EL (cell line): ENCODE measurements around the gene RPH3AL.
"Not testable (repeated sequence)": the region's sequence is repeated elsewhere in the genome, so short reads cannot be mapped to it uniquely, and the experiment has no call there.

Experiments used
- DNase-seq: peaks from one replicate; pipeline ENCODE4 v3.0.0-alpha.2; 2016

RPH3AL gene

DNA sequence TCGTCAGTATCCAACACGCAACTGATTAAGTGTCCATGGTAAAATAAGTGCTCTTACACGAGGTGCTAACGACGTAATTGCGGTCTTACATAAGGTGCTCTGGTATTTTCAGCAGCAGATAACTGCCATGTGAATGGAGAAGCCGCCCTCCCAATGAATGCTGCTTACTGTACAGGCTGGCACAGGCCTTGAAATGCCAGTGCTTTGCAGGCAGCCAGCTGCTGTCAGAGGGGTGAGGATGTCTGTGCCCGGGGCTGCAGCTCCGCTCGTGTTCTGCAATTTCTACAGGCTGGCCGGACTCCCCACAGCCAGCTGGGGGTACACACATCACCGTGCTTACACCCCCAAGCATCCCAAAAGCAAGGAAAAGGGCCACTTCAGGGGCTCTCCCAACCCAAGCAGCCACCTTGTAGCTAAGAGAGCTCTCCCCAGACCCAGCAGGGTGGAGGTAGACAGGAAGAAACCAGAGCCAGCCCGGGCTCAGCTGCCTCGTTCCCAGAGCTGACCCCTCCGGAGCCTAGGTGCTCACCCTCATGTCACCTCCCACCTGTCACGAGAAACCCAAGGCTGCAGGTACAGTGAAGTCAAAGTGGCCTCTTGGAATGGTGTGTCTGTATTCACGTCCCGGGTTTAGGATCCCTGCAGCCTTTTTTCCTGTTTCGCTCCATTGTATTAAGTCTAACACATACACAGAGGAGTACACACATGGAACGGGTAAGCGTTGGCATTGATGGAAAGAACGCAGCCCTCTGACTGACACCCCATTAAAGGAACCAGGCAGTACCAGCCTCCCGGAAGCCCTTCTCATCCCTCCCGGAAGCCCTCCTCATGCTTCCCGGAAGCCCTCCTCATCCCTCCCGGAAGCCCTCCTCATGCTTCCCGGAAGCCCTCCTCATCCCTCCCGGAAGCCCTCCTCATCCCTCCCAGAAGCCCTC is 27.2 kb upstream of the RPH3AL start:
- DNase-seq, result no peak

- no peak for DNase-seq
Measured at GRCh38 chr17:378068-378467, 25.5 kb upstream of the RPH3AL start.

DNA sequence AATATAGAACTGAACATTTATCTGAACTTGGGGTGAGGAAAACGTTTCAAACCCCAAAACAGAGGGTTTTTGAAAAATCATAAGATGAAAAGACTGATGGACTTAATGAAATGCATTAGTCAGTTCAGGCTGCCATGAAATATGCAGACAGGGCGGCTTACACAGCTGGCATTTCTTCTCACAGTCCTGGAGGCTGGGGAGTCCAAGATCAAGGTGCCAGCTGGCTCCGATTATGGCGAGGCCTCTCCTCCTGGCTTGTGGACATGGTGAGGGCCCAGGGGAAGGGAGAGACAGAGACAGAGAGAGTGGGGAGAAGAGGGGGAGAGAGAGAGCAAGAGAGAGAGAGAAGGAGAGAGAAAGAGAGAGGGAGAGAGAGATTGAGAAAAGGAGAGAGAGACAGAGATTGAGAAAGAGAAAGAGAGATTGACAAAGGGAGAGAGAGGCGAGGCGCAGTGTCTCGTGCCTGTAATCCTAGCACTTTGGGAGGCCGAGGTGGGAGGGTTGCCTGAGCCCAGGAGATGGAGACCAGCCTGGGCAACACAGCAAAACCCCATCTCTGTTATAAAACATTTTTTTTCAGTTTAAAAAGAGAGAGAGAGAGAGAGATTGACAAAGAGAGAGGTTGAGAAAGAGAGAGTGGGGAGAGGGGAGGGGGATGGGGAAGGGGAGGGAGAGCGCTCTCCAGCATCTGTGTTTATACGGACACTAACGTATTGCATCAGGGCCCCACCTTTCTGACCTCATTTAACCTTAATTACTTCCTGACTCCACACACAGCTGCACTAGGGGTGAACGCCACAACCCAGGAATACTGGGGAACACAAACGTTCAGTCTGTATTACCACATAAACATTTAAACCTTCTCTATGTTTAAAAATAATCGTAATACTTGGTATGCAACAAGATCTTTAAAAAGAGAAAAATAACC is 24.6 kb upstream of the RPH3AL start:
- DNase-seq, result no peak

- no peak for DNase-seq
Measured at GRCh38 chr17:373613-374230, 21.1 kb upstream of the RPH3AL start.

GRCh38 chr17:372157-373152 is 19.8 kb upstream of the RPH3AL start:
- no peak for DNase-seq

GRCh38 chr17:371583-371982 is 19.0 kb upstream of the RPH3AL start:
- no peak for DNase-seq

DNA sequence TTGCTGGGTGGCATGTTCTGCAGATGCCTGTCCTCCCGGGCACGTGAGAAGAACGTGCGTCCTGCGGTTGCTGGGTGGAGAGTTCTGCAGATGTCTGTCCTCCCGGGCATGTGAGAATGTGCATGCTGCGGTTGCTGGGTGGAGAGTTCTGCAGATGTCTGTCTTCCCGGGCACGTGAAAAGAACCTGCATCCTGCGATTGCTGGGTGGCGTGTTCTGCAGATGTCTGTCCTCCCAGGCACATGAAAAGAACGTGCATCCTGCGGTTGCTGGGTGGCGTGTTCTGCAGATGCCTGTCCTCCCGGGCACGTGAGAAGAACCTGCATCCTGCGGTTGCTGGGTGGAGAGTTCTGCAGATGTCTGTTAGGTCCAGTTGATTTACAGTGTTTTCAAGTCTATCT is 15.0 kb upstream of the RPH3AL start:
- not testable (repeated sequence) for DNase-seq

- peak; percentile 45 for DNase-seq
Measured at GRCh38 chr17:366657-367615, 14.3 kb upstream of the RPH3AL start.

GRCh38 chr17:364766-365165 is 12.2 kb upstream of the RPH3AL start:
- DNase-seq, result no peak

GRCh38 chr17:364308-364707 is 11.7 kb upstream of the RPH3AL start:
- DNase-seq, result no peak

DNA sequence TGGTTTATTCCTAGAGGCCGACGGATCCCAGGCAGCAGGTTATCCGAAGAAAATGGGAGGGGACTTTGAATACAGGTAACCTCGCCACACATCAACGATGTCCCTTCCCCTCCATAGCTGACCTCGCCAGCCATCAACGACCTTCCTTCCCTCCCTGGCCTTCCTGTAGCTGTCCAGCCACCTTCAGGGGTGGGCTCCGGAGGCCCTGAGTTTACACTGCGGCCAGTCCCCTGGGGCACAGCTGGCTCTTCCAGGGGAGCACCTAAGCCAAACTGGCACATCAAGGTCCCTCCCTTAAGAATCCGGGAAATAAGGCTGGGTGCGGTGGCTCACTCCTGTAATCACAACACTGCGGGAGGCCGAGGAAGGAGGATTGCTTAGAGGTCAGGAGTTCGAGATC is 10.1 kb upstream of the RPH3AL start:
- no peak for DNase-seq

DNA sequence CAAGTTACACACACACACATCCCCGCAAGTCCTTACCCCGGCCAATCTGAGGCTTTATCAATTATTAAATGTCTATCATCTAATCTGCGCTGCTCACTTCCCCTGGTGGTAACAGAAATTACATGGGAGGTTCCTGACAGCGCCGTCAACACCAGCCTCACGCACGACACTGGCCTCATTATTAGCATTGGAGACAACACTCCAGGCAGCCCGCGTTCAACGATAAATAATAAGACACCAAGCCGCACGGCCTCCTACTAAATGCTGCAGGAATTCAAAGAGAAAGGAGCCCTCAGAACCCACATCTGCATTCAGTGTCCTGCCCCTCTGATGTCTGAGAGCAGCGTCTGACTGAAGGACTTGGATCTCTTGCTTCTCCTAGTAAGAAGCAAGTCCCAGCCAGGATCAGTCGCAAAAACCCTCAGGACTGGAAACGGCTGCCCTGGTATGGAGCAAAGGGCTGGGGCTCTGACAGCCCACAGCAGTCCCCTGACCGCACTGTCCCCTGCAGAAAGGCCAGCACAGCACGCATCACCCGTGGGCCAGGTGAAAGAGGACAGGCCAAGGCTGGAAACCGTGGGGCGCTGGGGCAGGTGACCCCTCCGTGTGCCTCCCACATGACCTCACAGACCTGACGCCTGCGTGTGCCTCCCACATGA is 7.6 kb upstream of the RPH3AL start:
- DNase-seq, result no peak

DNA sequence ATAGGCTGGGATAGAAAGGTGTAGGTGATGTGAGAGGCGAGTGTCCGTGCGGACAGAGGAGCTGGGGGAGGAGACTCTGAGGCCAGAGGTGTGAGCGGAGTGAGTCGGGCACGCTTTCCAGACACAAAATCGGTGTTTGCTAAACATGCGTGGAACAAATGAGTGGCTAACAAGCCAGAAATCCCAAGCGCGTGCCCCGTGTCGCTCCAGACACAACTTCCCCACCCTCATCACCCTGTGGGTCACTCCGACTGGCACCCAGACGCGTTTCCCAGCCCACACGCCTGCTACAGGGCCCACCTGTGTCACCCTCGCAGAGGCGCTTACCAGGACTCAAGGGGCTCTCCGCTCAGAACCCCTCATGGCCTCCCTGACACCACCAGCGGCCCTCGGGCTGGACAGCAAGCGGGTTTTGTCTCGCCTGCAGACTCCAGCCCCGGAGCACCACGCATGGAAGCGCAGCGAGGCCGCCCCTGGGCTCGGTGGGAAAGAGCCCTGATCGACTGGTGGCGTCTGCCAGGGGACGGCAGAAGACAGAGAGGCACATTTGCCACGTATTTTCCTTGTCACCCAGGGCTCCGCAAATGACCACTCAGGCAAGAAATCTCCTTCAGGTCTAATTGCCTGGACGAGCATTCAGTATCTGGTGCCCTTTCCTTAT is 6.0 kb upstream of the RPH3AL start:
- no peak for DNase-seq

DNA sequence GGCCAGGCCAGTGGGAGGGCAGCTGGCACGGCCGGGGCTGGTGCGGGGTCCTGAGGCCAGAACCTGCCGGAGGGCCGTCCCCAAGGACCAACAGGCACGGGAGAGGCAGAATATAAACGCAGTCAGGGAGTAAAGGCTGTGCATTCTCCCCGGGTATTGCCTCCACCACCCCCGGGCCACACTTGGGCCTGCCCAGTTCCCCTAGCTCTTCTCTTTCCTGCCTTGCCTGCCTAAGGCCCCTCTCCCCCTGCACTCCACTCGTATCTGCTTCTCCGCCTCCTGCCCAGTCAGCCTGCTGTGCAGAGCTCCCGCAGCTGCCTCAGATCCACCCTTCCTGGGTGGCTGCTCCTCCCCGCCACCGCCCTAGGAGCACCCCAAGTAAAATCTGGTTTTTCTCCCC is 5.0 kb upstream of the RPH3AL start:
- no peak for DNase-seq

DNA sequence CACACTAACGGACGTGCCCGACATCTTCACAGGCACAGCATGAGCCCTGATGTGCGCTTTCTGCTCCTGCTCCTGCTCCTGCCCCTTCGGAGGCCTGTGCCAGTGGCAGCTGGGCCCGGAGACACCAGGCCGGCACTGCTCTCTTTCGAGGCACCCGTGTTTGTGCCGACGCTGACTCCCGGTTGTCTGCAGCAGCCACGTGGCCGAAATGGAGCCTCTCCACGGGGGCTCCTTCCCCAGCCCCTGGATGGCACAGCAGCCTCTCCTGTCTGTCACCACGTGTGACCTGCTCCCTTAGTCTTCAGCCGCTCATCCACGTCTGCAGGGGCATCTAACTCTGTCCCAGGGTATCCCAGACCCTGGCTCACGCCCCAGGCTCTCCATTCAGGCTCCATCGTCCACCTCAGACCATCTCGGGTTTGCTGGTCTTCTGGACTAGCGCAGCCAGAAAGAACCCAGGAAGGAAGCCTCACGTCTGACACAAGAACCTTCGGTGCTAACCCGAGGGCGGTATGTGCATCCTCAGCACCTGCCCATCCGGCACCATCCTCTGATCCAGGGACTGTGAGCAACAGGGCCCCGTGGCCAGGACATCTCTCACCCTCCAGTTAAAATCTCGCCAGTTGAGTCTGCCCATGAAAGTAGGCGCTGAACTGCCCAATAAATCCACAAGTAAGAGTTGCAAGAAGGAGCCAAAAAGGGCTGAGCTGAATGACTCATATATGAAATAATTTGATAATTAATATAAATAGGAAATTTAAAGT is 4.2 kb upstream of the RPH3AL start:
- DNase-seq, result no peak

DNA sequence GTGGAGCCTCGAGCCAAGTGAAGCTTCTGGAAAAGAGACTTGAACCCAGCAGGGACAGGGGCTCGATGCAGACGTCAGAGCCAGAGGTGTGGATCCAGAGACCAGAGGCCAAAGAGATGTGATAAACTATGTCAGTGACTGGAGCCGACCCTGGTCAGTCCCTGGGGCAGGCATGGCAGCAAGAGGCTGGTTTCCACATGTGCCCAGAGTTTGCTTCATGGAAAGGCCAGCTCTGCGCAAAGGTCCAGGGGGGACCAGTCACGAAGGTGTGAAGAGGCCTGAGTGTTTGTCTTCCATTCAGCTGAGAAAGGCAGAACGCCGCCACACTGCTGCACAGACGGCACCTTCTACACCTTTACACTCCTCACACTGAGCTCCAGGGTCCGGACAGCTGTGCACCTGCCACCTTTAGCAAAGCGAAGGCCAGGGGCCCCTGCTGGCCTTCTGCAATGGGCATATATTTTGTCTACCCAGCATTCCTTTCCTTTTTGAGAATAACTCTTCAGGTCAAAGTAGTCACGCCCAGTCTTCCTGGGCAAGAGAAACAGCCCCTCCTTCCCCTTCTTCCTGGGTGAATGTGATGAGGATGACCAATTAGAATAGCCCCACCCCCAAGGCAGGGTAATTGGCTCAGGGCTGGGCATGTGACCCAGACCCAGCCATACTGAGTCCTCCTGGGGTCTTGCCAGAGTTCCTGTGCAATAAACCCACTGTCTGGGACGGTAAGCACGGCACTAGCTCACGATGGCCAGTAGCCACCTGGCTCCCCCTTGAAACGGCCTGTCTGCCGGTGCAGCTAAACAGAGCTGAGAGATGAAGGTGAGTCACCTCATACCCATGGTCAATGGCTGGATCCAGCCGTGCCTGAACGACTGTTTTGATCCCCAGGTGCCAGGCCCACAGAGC is 2.3 kb upstream of the RPH3AL start:
- DNase-seq, result no peak

DNA sequence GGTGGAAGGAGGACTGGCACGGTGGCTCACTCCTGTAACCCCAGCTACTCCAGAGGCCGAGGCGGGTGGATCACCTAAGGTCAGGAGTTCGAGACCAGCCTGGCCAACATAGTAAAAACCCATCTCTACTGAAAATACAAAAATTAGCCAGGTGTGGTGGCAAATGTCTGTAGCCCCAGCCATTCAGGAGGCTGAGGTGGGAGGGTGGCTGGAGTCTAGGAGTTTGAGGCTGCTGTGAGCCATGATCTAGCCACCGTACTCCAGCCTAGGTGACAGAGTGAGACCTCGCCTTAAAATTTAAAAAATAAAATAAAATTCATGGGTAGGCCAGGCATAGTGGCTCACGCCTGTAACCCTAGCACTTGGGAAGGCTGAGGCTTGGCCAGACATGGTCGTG is 1.2 kb upstream of the RPH3AL start:
- no peak for DNase-seq
